HG02610 (cell line): ENCODE data around the gene GRIA1.
"Not testable (repeated sequence)": the region's sequence is repeated elsewhere in the genome, so short reads cannot be mapped to it uniquely, and the experiment has no call there.

Experiments used
- ATAC-seq: cut with Tn5 transposase; IDR thresholded peaks from one replicate; pipeline ENCODE4 v1.9.1; 2021; ENCODE audit warnings: mild to moderate bottlenecking, moderate library complexity; ENCODE audit not compliant: unreplicated experiment

The GRIA1 gene

DNA sequence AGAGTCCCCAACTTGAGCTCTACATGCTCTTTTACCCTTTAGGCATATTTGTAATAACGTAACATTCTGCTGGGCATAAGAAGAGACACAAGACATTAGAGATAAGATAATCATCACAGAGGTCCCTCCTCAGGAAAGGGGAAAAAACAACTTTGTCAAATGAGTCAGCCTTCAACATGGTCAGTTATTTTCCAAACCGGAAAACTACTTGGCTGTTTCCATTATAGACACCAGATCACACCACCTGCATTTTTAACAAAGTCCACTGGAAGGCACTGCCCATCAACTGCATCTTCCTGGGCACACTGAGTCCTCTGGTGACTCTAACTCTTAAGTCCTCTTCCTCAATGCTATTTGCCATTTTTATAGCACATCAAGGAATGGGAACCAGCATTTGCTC is 326.4 kb downstream of the GRIA1 start:
- ATAC-seq: no peak

DNA sequence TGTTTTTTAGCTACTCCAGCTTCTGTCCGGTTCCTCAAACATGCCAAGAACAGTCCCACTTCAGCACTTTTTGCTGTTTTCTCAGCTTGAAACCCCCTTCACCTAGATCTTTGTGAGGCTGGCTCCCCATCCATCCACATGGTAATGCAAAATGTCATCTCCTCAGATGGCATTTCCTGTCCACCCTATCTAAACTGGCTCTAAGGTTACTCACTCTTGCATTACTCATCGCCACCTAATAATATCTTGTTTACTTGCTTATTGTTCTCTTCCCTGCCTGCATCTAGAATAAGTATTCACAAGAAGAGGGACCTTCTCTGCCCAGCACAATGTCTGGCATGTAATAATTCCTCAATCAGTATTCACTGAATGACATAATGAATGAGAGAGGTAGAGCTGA is 328.2 kb downstream of the GRIA1 start:
- ATAC-seq: no peak

DNA sequence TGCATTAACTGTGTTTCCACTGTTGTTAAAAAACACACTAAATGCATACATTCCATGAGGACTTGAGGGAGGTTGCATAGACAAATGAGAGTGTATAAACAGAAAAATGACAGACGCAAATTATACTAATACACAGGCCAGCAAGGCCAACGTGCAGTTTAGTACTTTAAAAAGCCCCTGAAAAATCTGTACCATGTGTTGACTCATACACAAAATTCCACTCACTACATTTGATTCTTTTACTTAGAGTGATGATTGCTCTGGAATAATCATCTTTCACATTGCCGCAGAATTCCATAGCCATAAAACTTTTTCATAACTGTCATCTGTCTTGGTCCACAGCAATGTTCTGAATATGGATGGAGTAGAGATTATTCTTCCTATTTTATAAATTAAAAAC is 332.6 kb downstream of the GRIA1 start:
- ATAC-seq: no peak

DNA sequence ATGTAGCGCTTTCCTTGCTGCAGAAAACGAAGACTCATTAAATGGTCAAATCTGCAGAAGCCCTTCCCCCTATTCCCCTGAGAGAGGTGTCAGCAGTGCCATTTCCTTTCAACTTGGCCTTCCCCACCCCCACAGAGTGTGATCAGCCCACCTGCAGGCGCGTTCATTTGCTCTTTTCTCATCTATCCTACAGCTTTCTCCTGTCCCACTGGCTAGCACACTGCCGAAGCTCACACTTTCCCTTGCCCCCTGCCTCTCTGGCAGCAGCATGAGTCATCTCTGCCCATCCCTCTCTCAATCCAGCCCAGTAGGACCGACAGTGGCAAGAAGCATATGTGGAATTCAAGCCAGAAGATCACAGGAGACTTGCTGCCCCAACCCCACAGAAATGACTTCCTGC is 334.4 kb downstream of the GRIA1 start:
- ATAC-seq: no peak

GRCh38 chr5:153827397-153827796 is 336.9 kb downstream of the GRIA1 start:
- ATAC-seq: no peak

GRCh38 chr5:153829510-153830065 is 339.1 kb downstream of the GRIA1 start:
- no peak for ATAC-seq

GRCh38 chr5:153831973-153832372 is 341.5 kb downstream of the GRIA1 start:
- ATAC-seq: peak; percentile 44

- no peak for ATAC-seq
Observed at GRCh38 chr5:153835891-153836515, 345.5 kb downstream of the GRIA1 start.

- ATAC-seq: not testable (repeated sequence)
Observed at GRCh38 chr5:153849303-153850113, 359.0 kb downstream of the GRIA1 start.

GRCh38 chr5:153860195-153860886 is 369.9 kb downstream of the GRIA1 start:
- ATAC-seq: no peak

DNA sequence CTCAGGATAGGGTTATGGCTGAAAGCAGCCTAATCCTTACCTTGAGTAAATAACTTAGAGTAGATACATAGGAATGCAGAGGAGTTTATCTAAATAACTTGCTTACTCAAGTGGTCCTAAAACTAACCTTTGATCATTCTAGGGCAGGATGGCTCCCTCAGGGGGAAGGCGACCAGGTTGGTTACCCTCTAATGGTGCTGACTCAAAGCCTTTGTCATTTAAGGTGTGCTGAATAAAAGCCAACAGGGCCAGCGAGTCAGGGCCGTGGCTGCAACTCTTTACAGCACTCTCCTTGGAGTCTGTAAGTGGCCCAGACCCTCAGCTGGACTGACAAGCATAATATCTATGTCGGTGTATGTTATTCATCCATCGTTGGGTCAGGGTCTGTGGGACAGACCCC is 372.4 kb downstream of the GRIA1 start:
- not testable (repeated sequence) for ATAC-seq
